HG02884 (cell line): ENCODE data around the gene SLIT3.

Experiments
- ATAC-seq: cut with Tn5 transposase; IDR thresholded peaks from one replicate; pipeline ENCODE4 v1.9.1; 2021; ENCODE audit warnings: mild to moderate bottlenecking, moderate library complexity; ENCODE audit not compliant: unreplicated experiment

Gene SLIT3

DNA sequence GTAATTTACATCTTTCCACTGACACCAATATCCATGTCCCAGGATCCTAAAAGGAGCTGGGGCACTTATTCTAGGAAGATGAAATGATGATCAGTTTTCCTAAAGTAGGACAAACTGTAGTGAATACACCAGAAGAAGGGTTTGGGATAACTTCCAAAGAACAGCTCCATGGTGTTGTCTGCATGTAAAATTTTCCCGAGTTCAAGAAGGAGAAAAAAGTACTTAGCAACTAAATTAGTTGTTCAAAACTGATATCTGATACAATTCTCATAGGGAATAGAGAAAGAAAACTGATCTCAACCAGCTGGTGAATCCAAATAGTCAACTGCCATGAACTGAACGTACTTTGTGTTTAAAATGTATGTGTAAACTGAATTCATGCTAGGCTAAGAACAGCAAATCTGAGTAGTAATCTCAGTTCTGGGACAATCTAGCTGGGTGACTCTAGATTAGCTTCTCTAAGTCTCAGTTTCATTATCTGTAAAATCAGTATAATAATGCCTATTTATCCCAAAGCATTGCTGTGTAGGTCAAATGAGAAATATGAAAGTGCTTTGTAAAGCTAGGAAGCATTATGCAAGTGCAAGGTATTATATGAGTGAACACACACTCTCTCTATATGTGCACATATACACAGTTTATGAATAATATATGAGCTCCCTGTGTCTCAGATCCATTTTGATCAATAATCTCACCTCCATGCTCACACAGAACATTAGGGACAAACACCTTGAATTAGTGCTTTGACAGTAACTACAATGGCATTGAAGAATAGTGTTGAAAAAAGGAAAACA lies 357.7 kb downstream of the SLIT3 start:
- ATAC-seq: no peak

DNA sequence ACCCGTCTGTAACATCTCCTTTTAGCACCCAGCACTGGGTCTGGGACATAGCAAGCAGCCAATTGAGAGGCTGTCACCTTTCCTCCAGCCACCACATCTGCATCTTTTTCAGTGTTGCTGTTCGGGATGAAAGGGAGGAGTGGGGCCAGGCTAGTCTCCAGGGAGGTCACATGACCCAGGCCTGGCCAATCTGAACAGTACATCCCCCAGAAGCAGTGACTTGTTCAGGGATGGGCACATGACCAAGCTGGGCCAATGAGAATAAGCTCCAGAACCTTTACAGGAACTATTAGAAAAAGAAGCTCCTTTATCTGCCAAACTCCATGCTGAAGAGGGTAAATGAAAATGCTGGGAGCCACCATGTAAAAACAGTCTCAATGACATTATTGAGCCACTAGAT lies 359.0 kb downstream of the SLIT3 start:
- no peak for ATAC-seq

DNA sequence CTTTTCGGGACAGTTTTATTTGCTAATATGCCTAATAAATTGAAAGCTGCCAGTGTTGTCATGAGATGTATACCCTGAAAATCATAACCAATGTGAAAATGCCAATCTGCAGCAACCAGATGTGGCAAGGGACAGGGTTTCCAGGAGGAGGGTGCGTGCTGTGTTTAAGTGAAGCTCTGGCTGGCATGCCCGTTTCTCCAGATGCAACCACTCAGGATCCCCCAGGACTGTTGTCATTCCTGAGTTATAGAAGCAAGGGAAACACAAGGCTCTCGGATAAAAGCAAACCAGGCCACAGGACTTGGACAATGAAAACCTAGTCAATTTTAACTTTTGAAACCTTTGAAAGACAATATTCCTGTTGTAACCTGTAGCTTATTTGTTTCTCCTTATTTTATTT lies 360.2 kb downstream of the SLIT3 start:
- ATAC-seq: no peak

DNA sequence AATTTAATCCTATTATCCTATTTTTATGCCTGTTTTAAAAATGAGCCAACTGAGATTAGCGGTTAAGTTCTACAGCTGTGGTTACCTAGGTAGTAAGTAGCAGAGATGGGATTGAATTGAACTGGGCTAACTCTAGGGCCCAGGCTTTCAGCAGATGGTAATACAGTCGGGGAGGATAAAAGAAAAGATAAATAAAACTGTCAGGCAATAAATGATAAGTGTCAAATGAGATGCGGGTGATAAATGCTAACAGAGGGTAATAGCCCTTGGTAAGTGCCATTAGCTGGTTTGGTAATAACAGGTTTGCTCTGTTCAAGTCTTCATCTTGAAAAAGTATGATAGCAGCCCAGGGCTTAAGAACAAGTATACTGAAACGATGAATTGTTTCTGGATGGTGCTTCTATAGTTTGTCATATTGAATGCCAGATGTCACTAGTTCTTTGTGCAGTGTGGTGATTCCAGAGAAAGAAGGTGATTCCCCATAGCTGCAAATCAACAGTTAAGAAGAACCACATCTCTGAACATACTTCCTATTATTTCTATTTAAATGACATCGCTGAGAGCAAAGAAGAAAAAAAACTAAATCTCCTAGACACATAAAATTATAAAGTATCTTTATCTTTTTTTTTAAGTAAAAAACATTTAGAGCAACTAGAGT lies 360.9 kb downstream of the SLIT3 start:
- ATAC-seq: no peak

DNA sequence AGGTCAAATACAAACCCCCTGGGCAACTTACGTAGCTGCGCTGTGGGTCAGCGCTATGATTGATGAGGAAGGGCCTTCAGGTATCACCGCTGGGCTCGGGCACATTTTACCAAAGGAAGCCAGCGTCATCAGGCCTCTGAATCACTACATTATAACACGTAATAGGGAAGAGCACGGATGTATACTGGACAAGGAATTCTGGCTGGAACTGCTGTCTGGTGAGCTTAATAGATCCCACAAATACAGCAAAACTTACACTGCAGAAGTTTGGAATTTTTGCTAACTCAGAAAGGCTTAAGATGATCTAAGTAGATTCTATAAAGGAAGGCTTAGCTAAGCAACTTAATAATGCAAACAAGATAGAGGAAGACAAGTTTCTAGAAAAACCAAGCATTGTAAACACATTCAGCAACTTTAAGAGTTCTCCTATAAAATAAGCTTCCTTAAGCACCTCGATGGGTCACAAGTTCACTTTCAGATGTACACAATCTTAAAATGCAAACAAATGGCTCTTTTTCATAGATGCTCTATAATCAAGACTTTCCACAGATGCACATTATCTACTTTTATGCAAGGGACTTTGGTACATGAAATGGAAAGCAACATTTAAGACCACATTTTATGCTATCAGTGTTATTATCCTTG lies 361.7 kb downstream of the SLIT3 start:
- no peak for ATAC-seq

DNA sequence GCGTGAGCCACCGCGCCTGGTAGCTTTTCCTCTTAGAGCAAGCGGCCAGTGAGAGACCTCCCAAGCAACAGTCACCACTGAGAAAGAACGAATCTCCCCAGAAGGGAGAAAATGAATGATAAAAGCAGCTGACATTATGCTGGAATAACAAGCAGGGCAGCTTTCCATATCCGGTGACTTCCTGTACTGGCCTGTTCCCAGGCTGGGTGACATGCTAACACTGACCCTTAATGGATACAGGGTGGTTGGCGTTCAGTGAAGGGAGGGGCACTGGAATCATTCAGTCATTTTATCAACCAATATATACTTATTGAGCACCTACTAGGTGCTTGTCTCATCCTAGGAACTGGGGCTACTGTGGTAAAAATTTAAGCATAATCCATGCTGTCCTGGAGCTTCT lies 364.4 kb downstream of the SLIT3 start:
- ATAC-seq: no peak

DNA sequence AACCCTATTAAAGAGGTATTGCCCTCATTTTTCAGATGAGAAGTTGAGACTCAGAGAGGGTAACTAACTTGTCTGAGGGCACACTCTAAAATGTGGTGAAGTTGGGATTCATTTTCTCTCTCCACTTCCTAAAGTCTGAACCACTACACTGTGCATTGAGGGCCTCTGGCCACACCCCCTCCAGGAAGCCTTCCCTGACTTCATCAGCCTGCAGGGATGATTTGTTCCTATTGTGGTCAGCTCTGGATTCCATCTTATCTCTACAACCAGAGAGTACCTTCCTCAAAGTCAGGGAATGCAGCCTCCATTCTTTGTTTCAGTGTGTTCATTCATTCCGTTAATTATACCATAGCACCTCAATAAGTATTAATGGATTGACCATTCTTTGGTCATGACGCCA lies 365.8 kb downstream of the SLIT3 start:
- no peak for ATAC-seq

DNA sequence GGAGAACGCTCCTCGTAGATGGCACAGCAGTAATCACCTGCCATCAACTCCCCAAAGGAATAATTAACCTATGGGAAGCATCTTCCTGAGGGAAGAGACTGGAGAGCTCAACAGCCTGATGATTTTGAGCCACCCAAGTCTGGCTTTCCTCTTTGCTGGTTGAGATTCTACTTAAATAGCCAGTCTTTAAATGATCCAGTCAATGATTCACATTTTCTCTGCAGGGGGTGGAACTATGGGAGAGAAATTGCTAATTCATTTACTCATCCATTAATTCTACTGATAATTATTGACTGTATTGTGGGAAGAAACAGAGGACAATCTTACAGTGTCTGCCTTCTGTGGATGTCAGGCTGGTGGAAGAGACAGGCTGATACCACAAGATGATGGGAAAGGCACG lies 366.8 kb downstream of the SLIT3 start:
- no peak for ATAC-seq

DNA sequence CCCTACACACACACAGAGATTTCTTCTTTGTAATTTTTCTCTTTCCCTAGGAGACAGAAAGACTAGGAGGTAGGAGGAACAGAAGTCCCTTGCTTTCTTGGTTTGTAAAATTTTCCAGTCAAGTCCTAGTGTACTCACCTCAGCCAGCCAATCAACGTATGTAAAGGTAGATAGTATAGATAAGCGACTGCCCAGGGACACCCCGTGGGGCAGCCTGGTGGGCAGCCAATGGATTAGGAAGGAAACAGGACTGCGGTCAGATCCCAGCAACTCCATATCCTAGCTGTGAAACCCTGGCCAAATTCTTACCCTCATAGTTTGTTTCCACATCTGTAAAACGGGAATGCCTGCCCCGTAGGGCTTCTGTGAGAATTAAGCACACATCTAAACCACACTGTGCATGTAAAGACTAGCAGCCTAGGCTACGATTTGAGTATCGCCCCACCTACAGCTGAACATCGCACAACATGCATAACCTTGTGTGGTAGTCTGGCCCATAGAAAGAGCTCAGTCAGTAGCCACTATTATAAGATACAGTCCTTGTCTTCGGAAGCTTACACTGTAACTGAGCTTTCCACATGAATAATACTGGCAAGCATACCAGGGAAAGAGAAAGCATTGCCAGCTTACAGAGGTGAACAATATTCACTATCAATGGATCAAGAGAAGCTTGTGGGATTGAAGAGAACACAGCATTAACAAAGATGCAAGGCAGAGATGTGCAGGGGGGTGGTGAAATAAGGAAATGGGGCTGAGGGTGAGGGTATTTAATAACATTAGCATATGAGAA lies 368.3 kb downstream of the SLIT3 start:
- no peak for ATAC-seq

DNA sequence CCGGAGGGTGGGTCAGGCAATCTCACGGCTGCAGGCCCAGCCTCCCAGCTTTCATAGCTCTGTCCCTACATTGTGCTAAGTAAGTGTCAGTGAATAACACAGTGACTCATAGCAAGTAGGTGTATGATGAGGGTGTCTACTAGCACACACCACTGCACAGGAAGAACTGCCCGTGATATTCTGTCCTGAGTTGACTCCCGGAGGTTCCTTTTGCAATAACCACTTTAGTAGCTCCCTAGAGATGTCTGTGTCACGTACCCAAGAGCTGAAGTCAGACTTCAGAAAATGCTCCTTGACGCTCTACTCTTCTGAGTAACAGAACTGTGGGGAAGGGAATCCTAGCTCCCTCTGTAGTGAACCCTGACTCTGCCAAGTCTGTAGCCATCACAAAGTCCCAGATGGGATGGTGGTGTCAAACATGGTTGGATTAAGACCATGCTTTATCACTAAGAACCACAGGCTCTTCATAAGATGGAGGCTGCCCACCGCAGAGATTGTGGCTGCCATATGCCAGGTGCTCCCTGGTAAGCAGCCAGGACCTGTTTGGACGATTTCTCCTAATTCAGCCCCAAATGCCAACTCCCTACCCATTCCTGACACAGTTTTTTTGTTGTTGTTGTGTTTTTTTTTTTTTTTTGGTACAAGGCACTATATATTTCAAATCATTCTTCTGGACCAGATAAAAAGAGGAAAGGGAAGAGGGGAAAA lies 369.1 kb downstream of the SLIT3 start:
- ATAC-seq: no peak

DNA sequence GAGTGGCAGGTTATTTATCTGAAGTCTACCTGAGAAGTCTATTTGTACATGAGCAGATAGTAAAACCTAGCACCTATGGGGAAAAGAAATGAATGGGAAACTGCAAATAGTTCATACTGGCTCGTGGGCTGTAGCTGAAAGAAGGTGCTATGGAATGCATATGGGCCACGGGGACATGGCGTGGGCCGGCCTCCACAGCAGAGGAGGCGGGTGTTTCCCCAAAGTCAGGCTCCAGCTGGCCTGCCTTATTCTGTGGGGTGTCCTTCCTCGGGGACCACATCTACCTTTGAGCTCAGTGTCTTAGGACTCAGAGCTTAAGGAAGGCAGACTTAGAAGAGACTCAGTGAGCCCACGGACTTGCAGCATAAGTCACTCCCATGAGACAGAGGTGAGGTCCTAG lies 371.3 kb downstream of the SLIT3 start:
- ATAC-seq: no peak

DNA sequence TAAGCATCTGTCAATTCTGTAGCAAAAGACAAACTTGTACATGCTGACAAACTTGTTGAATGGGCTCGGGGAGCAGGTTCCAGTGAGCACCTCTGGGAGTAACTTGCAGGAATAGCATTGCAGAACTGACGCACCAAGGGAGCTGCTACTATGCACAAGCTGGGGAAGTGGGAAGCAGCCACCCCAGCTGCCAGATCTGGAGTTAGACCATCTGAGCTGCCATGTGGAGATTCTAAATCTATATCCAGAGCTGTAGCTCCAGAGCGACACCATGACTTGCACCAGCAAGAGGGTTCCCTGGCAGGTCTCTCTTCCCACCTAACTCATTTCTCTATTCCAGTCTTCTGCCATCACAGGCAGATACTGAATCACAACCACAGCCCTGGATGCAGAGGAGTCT lies 375.8 kb downstream of the SLIT3 start:
- ATAC-seq: no peak

DNA sequence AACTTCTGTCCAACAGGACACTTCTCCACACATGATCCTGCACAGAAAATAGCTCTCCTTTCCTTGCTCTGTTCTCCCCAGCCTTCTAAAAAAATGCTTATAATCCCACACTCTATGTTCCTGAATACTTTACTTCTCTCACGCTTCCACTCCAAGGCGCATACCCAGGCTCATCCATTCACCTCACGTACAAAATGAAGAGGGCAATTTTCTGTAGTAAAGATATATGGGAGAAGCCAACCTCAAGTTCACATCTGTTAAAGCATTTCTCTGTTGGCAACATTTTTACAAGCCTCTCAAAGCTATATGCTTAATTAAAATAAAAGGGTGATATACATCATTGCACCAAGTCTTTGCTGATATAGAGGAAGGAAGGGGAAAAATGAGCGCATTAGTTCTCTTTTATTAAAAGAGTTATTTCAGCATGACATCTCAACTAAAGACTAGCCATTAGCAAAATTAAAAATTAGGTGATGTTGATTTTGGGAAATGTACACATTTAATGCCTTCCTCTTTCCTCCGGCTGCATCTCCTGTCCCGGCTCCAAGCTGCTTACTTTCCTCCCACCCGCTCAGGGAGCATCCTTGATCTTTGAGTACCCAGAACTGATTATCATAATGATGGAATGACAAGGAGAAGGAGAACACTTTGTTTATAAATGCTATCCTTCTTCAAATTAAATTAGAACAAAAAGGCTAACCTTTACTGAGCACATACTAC lies 379.6 kb downstream of the SLIT3 start:
- no peak for ATAC-seq

DNA sequence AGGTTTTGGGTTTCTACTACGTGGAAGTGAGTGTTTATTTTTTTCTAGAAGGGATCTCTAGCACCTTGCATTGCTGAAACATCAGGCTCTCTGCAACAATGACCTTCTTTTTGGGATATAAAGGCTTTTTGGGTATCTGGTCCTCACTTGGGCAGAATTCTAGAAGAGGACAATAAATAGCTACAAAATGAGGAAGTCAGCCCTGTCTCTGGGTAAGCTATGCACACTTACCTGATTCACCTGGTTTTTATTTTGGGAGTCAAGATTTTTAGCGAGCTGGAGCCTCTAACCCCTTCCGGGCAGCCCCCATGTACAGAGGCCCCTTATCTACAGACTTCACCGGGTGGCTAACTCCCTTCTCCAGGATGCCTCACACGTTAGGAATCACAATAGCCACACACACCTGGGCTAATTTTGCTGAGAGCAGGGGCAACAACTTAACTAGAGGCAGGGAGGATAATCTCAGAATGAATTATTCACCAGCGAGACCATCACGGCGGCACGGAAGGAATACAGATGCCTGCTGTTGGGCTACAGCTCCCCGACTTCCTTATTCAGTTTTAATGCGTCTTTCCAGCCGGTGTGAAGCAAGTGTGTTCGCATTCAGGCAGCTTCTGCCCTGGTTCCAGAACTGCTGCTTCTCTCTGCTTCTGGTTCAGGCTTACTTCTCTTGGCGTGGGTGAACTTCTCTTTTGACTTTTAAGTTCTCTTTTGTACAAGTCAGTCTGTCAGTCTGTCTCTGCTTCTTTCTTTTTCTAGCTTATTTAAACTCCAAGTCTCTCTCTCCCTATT lies 380.7 kb downstream of the SLIT3 start:
- no peak for ATAC-seq

DNA sequence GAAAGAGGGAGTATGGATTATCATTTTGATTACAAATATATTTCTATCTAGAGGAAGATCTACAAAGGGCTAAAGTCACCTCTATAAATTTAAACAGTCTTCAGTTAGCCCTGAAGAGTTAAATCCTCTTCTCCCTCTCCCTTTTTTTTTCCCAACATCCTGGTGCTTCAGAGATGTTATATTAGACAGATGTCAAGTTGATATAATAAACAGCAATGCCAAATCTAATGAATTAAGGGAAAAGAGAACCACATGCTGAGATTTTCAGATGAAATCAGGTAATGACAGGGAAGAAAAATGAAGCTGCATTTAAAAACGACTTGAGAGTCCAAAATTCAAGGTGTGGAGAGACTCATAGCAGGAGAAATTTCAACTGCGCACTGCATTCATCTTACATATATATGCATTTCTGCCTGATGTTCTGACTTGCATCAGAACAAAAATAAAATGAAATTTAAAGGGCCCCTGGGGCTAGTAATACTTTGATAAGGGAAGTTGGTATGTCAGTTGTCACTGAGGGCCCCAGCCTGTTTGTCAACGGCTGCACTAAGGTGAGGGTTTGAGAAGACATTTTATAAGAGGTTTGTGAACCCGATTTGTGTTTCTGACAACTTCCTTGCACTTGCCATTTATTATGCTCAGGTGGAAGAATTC lies 382.9 kb downstream of the SLIT3 start:
- ATAC-seq: no peak

DNA sequence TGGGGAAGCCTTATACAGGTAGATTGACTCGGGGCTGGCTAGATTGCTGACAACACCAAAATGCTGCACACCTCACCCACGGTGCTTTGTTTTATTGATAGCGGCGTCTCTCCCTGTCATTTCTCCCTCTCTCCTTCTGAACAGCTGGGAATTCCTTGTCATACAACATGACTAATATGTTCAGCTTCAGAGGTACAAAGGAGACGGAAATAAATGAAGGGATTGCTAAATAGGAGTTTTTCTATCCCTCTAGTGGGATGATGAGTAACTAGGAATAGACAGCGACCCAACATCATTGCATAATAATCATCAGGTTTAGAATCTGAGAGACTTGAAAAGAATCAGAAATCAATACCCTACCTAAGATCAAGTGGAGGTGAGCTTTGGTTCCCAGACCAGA lies 384.1 kb downstream of the SLIT3 start:
- ATAC-seq: no peak

DNA sequence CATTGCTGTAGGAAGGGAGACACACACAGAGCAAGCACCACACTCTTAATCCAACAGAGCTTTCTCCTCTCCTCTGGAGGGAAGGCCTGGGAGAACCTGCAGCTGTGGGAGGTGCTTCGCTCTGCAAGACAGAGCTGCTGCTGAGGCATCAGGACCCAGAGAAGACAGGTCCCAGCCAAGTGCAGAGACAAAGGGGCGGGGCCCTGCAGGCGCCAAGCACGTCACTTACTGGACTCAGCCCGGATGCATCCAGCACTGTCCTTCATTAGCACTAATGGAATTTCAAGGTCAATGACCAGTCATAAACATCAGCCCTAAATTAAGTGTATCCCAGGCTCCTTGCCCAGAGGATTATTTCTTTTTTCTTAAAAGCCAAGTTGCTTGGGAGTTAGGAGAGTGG lies 384.7 kb downstream of the SLIT3 start:
- no peak for ATAC-seq

DNA sequence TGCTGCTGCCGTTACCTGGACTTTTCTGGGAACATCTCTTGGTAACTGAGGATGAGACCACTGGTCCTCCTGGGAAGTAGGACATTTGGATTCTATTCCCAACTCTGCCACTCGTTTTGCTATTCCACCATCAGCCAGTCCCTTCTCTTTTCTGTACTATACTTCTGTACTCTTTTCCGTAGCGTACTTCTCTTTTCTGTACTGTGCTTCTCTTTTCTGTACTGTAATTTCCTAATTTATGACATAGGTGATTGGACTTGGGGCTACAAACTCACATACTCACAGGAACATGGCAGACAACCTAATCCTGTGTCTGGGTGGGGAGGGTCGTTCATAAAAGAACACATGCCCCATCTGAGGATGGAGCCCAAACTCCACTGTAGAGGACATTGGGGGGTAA lies 386.4 kb downstream of the SLIT3 start:
- no peak for ATAC-seq

DNA sequence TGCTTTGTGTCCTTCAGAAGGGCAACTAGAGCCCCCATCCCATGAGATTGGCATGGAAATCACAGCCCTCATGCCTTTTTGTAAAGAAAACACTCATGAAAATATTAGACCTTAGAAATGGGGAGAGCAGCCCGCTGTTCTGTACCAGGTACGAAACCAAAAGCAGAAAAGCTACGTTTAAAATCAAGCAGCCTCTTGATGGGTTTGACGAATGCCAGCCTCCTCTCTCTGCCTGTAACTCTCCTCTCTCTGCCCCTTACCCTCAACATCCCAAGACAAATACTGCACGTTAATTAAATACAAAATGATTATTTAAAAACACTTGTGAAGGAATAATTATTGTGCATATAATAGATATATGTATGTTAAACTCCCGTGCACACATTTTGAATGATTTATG lies 390.1 kb downstream of the SLIT3 start:
- no peak for ATAC-seq
